RWPE1 (cell line): ENCODE measurements around the gene ZFP57.

Source experiments
- CTCF ChIA-PET: fragments of 350-600 bp; sonication (Branson Sonifier 250); formaldehyde crosslinking; extraction: SDS; loops from one replicate; lab custom pipeline; 2021; lab: Yijun Ruan, JAX
- POLR2A ChIA-PET: fragments of 400-600 bp; formaldehyde crosslinking; extraction: SDS; loops from one replicate; lab custom pipeline; 2020; ENCODE audit warnings: antibody characterized with exemption; ENCODE audit not compliant: low non-redundant PET; lab: Yijun Ruan, JAX
- DNase-seq: peaks from one replicate; pipeline ENCODE4 v3.0.0; 2012; ENCODE audit warnings: low spot score
- H3K27ac ChIP-seq: fragments of 450-650 bp; 2 replicates; pipeline ENCODE4 v1.5.1; 2017
- CTCF ChIP-seq: fragments of 450-650 bp; conservative IDR thresholded peaks from 2 replicates; pipeline ENCODE4 v1.5.1; 2017; ENCODE audit warnings: low read depth, mild to moderate bottlenecking

Gene ZFP57

DNA sequence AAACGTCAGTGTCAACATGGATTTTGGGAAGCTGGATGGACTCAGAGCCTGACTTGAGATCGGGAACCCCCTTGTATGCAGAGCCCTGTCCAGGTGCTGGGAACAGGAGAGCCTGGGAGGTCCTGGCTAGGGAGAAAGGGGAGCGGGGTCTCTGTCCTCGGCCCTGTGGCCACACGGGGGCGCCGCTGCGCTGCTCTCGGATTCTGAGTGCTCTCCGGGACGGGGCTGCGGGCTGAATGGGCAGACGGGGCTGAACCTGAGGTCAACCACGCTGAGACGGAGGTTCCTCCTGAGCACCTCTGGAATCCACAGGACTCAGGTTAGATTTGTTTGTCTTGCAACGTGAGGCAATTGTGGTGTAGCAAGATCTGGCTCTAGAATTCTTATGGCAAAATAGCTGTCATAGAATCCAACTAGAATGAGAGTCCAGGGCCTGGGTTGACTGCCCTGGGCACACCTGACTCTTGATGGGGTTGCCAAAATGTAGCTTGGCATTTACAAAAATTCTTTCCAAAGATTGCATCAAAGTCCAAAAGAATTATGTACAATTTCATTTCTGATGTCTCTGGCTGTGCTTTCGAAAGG lies 21.7 kb upstream of the ZFP57 start:
- peak; percentile 47 for DNase-seq
- CTCF ChIA-PET, result interaction anchor here (0.5 to 1.7 kb wide), 9 partner anchors 13 to 294 kb away, joined by 3 to 9 read pairs (median 3); no protein-coding TSS in a partner anchor
- H3K27ac ChIP-seq, result no peak overlapping the region
- TF ChIP-seq CTCF, result peak; percentile 85
- POLR2A ChIA-PET, result no interaction called here

DNA sequence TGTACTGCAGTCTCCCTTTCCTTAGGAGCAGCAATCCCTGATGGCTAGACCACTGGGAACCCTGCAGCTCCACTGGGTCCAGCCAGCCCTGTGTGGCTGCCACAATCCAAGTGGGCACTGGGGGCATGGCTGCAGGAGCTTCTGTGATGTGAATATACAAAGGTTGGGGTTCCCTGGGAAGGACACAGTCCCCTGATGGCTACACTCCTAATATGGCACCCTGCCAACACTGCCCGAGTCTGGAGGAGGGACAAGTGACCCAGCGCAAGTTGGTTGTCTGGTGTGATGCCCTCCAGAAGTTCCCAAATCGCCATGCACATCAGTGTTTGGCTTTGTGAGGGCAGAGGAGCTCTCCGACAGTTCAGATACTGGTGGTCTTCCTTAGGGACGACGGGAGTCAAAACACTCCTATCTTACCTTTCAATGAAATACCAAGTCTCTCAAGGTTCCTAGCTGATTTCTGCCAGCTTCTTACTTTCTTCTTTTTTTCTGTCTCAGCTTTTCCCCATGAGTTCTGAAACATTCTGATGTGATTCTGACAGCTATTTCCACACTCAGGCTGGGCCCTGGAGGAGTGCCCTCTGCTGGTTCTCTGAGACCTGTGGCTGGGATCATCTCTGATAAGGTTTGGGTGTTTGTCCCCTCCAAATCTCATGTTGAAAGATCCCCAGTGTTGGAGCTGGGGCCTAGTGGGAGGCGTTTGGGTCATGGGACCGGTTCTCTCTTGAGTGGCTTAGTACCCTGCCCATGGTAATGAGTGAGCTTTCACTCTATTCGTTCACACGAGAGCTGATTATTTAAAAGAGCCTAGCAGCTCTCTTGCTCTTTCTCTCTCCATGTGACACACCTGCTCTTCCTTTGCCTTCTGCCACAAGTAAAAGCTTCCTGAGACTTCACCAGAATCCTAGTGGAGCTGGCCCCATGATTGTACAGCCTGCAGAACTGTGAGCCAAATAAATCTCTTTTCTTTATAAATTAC lies 15.5 kb upstream of the ZFP57 start:
- TF ChIP-seq CTCF, result peak; percentile 54
- ChIA-PET CTCF (interaction anchor here (0.5 to 4.2 kb wide), 16 partner anchors 12 to 335 kb away, joined by 3 to 56 read pairs (median 3); partner anchors contain the start of gene HLA-A), POLR2A (interaction anchor here (0.7 kb wide), 1 partner anchor 48 kb away, joined by 3 read pairs; no protein-coding TSS in a partner anchor)
- H3K27ac ChIP-seq, result no peak overlapping the region
- DNase-seq, result peak; percentile 55

GRCh38 chr6:29694637-29695036 lies 13.7 kb upstream of the ZFP57 start:
- no peak for TF ChIP-seq CTCF

GRCh38 chr6:29685718-29686326 lies 4.9 kb upstream of the ZFP57 start:
- no peak for TF ChIP-seq CTCF
- H3K27ac ChIP-seq, result no peak overlapping the region
- ChIA-PET POLR2A (no interaction called here), CTCF (no interaction called here)
- DNase-seq, result no peak

More at GRCh38 chr6:29694637-29695036, 13.7 kb upstream of the ZFP57 start:
- H3K27ac ChIP-seq, result no peak overlapping the region
- DNase-seq, result no peak
- ChIA-PET CTCF (interaction anchor here (4.2 kb wide), 1 partner anchor 46 kb away, joined by 56 read pairs; no protein-coding TSS in a partner anchor), POLR2A (no interaction called here)

DNA sequence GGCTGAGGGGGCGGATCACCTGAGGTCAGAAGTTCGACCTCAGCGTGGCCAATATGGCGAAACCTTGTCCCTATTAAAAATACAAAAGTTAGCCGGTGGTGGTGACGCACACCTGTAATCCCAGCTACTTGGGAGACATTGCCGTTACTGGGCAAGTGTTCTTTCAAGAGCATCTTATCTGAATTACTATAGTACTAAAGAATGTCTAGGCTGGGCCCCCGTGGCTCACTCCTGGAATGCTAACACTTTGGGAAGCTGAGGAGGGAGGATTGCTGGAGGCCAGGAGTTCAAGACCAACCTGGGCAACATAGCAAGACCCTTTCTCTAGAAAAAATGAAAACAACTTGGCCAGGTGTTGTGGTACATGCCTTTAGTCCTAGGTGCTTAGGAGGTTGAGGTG lies 859 bp upstream of the ZFP57 start:
- no peak for DNase-seq
- POLR2A ChIA-PET, result no interaction called here
- TF ChIP-seq CTCF, result no peak
- CTCF ChIA-PET, result interaction anchor here (1.2 to 1.9 kb wide), 3 partner anchors 15 to 32 kb away, joined by 4 to 21 read pairs (median 4); no protein-coding TSS in a partner anchor
- peak overlapping the region; percentile 94; the same call in 1 of the 2 replicates for H3K27ac ChIP-seq

DNA sequence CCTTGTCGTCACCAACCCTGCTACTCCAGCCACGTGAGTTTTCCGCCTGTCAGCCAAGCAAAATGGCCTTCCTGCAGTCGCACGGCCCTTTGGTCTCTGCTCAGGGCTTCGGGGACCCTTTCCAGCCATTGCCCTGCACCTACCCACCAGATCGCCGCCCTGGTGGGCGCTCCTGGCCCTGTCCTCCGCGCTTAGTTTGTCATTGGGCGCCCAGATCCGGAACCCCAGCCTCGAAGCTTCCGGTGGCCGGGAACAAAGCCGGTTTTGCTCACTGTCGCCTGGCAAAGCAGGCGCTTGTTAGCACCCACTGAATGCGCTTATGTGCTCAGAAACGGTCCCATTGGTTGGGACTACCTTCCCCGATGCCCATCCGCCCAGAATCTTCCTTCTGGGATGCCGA lies 536 bp downstream of the ZFP57 start:
- H3K27ac ChIP-seq, result peak overlapping the region; percentile 94
- no peak for TF ChIP-seq CTCF
- ChIA-PET POLR2A (no interaction called here), CTCF (interaction anchor here (0.8 to 1.4 kb wide), 2 partner anchors 22 to 30 kb away, joined by 3 to 4 read pairs; no protein-coding TSS in a partner anchor)
- peak; percentile 28 for DNase-seq
